Fibroblast of lung (primary cell): ENCODE measurements around the gene TMEM163.

Source experiments
- EZH2 ChIP-seq: IDR thresholded peaks from 2 replicates; pipeline ENCODE4 v1.5.1; 2012; ENCODE audit warnings: low read length, control low read depth, mild to moderate bottlenecking; ENCODE audit errors: missing control alignments
- TF ChIP-seq, protein P1 (sequence below), 2 donors: IDR thresholded peaks in 1 of 2; conservative IDR thresholded peaks in 1 of 2; 1 replicate in 1 of 2; 2 replicates in 1 of 2; pipeline ENCODE4 v1.5.1; 2011 to 2012; ENCODE audit warnings: low read length in 2 of 2, control low read depth in 1 of 2, inconsistent platforms in 1 of 2, low read depth in 1 of 2, mild to moderate bottlenecking in 1 of 2

- TF ChIP-seq, protein P1, sequence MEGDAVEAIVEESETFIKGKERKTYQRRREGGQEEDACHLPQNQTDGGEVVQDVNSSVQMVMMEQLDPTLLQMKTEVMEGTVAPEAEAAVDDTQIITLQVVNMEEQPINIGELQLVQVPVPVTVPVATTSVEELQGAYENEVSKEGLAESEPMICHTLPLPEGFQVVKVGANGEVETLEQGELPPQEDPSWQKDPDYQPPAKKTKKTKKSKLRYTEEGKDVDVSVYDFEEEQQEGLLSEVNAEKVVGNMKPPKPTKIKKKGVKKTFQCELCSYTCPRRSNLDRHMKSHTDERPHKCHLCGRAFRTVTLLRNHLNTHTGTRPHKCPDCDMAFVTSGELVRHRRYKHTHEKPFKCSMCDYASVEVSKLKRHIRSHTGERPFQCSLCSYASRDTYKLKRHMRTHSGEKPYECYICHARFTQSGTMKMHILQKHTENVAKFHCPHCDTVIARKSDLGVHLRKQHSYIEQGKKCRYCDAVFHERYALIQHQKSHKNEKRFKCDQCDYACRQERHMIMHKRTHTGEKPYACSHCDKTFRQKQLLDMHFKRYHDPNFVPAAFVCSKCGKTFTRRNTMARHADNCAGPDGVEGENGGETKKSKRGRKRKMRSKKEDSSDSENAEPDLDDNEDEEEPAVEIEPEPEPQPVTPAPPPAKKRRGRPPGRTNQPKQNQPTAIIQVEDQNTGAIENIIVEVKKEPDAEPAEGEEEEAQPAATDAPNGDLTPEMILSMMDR (conservative IDR thresholded peaks at IDR 0.05 in 1 of 2, IDR thresholded peaks at IDR 0.05 in 1 of 2; ENCODE audit: low read depth in 1 of 2, low read length in 2 of 2) = no peak
- no peak for TF ChIP-seq EZH2
Observed at GRCh38 chr2:134410831-134411231, 308.0 kb downstream of the TMEM163 start.
